ENCODE results near the gene FBXO44. TPM values are rescaled to one million over a fixed set of nuclear protein-coding genes. Genes with fewer than 3 reads are reported as not detected.

The FBXO44 gene
- total RNA-seq, 4 donors from 2014 or later, result 13.3 to 19.8 (median 16.1) TPM

GRCh38 chr1:11674488-11674887 lies 19.8 kb downstream of the FBXO44 start:
- H3K27me3 ChIP-seq, result no peaks in the 10 kb centered on the region
- H3K9me3 ChIP-seq, result no peaks in the 10 kb centered on the region
- H3K4me1 ChIP-seq, result peaks cover 0 to 10% (median 7%) of the 10 kb centered on the region in 4 donors
- no peak overlapping the region for H3K4me3 ChIP-seq
- WGBS, result 93% methylated on average over 14 of the region's 14 CpGs
- H3K27ac ChIP-seq (replicated peaks in 1 of 4), result no peak overlapping the region
- TF ChIP-seq CTCF (IDR thresholded peaks at IDR 0.05) (no peak), EP300 (IDR thresholded peaks at IDR 0.05) (no peak), POLR2A (IDR thresholded peaks at IDR 0.05; ENCODE audit: low read depth) (no peak), POLR2AphosphoS5 (IDR thresholded peaks at IDR 0.05) (no peak)
- no peak for DNase-seq (ENCODE audit: extremely low spot score)
- intact Hi-C loops (cut with DNase I), result no loop called here
- H3K36me3 ChIP-seq, result peaks cover 12 to 86% (median 68%) of the 10 kb centered on the region in 4 donors

- DNase-seq (ENCODE audit: extremely low spot score), result no peak
- no peaks in the 10 kb centered on the region for H3K27me3 ChIP-seq
- WGBS, result 92% methylated on average over 8 of the region's 10 CpGs
- H3K4me3 ChIP-seq, result no peak overlapping the region
- intact Hi-C loops (cut with DNase I), result no loop called here
- peaks cover 12 to 78% (median 62%) of the 10 kb centered on the region in 4 donors for H3K36me3 ChIP-seq
- H3K9me3 ChIP-seq, result no peaks in the 10 kb centered on the region
- H3K4me1 ChIP-seq, result peaks cover 5 to 19% (median 15%) of the 10 kb centered on the region in 4 donors
- no peak overlapping the region for H3K27ac ChIP-seq (replicated peaks in 1 of 4)
- TF ChIP-seq POLR2A (IDR thresholded peaks at IDR 0.05; ENCODE audit: low read depth) (no peak), EP300 (IDR thresholded peaks at IDR 0.05) (no peak), POLR2AphosphoS5 (IDR thresholded peaks at IDR 0.05) (no peak), CTCF (IDR thresholded peaks at IDR 0.05) (no peak)
Observed at GRCh38 chr1:11675325-11675724, 20.6 kb downstream of the FBXO44 start.

- intact Hi-C loops (cut with DNase I), result no loop called here
- 81% methylated on average over 10 of the region's 10 CpGs for WGBS
- no peak overlapping the region for H3K27ac ChIP-seq (replicated peaks in 1 of 4)
- DNase-seq (ENCODE audit: extremely low spot score), result no peak
- no peaks in the 10 kb centered on the region for H3K9me3 ChIP-seq
- no peaks in the 10 kb centered on the region for H3K27me3 ChIP-seq
- H3K4me1 ChIP-seq, result peaks cover 7 to 24% (median 18%) of the 10 kb centered on the region in 4 donors
- TF ChIP-seq POLR2AphosphoS5 (IDR thresholded peaks at IDR 0.05) (no peak), CTCF (IDR thresholded peaks at IDR 0.05) (no peak), EP300 (IDR thresholded peaks at IDR 0.05) (no peak), POLR2A (IDR thresholded peaks at IDR 0.05; ENCODE audit: low read depth) (no peak)
- no peak overlapping the region for H3K4me3 ChIP-seq
- H3K36me3 ChIP-seq, result peaks cover 12 to 67% (median 56%) of the 10 kb centered on the region in 4 donors
Observed at GRCh38 chr1:11676386-11677103, 21.9 kb downstream of the FBXO44 start.

- Histone ChIP-seq H3K9me3 (no peaks in the 10 kb centered on the region), H3K4me1 (peaks cover 10 to 30% (median 25%) of the 10 kb centered on the region in 4 donors), H3K4me3 (no peak overlapping the region), H3K27ac (replicated peaks in 1 of 4) (no peak overlapping the region), H3K27me3 (peaks cover 0 to 3% (median 0%) of the 10 kb centered on the region in 4 donors), H3K36me3 (peaks cover 12 to 48% (median 40%) of the 10 kb centered on the region in 4 donors)
- TF ChIP-seq POLR2A (IDR thresholded peaks at IDR 0.05; ENCODE audit: low read depth) (no peak), EP300 (IDR thresholded peaks at IDR 0.05) (no peak), CTCF (IDR thresholded peaks at IDR 0.05) (no peak), POLR2AphosphoS5 (IDR thresholded peaks at IDR 0.05) (no peak)
- intact Hi-C loops (cut with DNase I), result no loop called here
- 100% methylated on average over 2 of the region's 2 CpGs for WGBS
- DNase-seq (ENCODE audit: extremely low spot score), result no peak
Observed at GRCh38 chr1:11678442-11678841, 23.8 kb downstream of the FBXO44 start.
